HG02852 (cell line): ENCODE data around the gene MAD1L1.

ENCODE experiments used
- ATAC-seq: cut with Tn5 transposase; IDR thresholded peaks from one replicate; pipeline ENCODE4 v1.9.1; 2021; ENCODE audit warnings: mild to moderate bottlenecking, moderate library complexity; ENCODE audit not compliant: unreplicated experiment

MAD1L1 gene

GRCh38 chr7:2141651-2142050 is 91.1 kb downstream of the MAD1L1 start:
- ATAC-seq = no peak

- no peak for ATAC-seq
These were observed 91.7 kb downstream of the MAD1L1 start for GRCh38 chr7:2141021-2141410.

GRCh38 chr7:2140216-2141020 is 92.3 kb downstream of the MAD1L1 start:
- ATAC-seq = no peak

GRCh38 chr7:2139004-2139699 is 93.6 kb downstream of the MAD1L1 start:
- ATAC-seq = no peak

GRCh38 chr7:2138146-2138765 is 94.5 kb downstream of the MAD1L1 start:
- peak; percentile 56 for ATAC-seq

- no peak for ATAC-seq
These were observed 98.0 kb downstream of the MAD1L1 start for GRCh38 chr7:2134740-2135139.

- no peak for ATAC-seq
These were observed 100.5 kb downstream of the MAD1L1 start for GRCh38 chr7:2132243-2132642.

GRCh38 chr7:2131800-2132199 is 100.9 kb downstream of the MAD1L1 start:
- ATAC-seq = no peak

GRCh38 chr7:2131341-2131740 is 101.4 kb downstream of the MAD1L1 start:
- no peak for ATAC-seq

GRCh38 chr7:2130096-2130375 is 102.7 kb downstream of the MAD1L1 start:
- no peak for ATAC-seq

- ATAC-seq = no peak
These were observed 103.2 kb downstream of the MAD1L1 start for GRCh38 chr7:2129323-2130095.

GRCh38 chr7:2128601-2129322 is 104.0 kb downstream of the MAD1L1 start:
- ATAC-seq = no peak

GRCh38 chr7:2126621-2127020 is 106.1 kb downstream of the MAD1L1 start:
- ATAC-seq = no peak

GRCh38 chr7:2125931-2126330 is 106.8 kb downstream of the MAD1L1 start:
- no peak for ATAC-seq

GRCh38 chr7:2124604-2125345 is 108.0 kb downstream of the MAD1L1 start:
- ATAC-seq = no peak

GRCh38 chr7:2123916-2124315 is 108.8 kb downstream of the MAD1L1 start:
- no peak for ATAC-seq

GRCh38 chr7:2123360-2123759 is 109.4 kb downstream of the MAD1L1 start:
- no peak for ATAC-seq

GRCh38 chr7:2122651-2123050 is 110.1 kb downstream of the MAD1L1 start:
- ATAC-seq = no peak

GRCh38 chr7:2120841-2121830 is 111.6 kb downstream of the MAD1L1 start:
- ATAC-seq = no peak
